ENCODE data around the gene TMEM240.

The TMEM240 gene

GRCh38 chr1:1540090-1540817 lies at the start of gene TMEM240:
Gene TMEM240 (minus strand): TSS chr1:1540624. CDS start chr1:1540346, 278 bp downstream.
- DNase-seq (ENCODE audit: low spot score), result no peak

DNA sequence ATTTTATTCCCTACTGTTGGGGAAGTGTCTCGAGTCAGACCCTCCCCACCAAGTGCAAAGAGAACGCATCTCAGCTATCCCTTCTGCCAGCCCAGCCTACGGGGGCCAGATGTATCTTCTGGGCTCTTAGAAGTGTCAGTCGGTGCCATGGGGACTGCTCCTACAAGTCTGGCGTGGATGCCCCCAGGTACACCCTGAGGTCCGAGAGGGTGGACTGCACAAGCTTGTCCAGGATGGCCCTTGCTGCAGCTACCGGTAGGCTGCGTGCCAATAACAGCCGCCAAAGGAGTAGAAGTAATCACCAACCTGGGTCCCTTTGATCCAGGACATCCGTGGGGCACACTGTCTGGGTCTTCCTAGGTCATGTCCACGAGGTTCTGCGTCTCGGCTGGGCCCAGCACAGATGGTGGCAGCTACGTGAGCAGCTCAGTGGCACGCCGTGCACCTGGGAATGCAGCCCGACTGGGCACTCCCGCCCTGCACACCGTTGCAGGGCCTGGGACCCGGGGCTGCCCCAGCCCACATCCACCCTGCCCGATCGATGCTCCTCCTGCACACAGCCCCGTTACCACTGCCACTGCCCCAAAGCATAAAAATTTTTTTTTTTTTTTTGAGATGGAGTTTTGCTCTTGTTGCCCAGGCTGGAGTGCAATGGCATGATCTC lies 43.1 kb upstream of the TMEM240 start:
- DNase-seq (ENCODE audit: low spot score), result no peak

GRCh38 chr1:1582585-1583346 lies 42.3 kb upstream of the TMEM240 start:
- DNase-seq (ENCODE audit: low spot score), result no peak

GRCh38 chr1:1578371-1578940 lies 38.0 kb upstream of the TMEM240 start:
- DNase-seq (ENCODE audit: low spot score), result no peak

DNA sequence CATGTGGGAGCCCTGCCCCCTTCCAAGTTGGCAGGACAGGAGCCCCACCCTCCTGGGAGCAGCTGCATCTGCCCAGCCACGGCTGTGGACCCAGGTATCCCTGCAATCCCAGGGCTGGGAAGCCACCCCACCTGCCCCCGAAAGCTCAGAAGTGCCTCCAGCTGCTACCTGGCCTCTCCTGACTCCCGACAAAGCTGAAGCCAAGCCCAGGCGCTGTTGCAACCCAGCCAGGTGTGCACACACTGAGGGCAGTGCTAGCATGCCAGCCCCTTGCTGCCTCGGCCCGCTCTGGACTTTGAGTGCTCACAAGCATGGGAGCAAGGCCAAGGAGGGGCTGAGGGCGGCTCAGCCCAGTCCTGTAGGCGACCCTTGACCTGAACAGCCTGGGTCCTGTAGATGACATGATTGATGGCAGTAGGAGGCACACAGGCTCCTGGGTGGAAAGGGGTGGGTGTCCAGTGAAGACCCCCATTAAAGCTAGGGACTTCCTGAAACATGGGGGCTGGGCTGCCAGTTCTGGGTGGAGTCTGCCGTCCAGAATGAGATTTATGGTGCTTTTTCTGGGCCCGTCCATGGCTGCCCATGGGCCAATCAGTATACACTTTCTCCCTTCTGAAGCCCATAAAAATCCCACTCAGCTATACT lies 37.1 kb upstream of the TMEM240 start:
- DNase-seq (ENCODE audit: low spot score), result no peak

GRCh38 chr1:1574721-1575537 lies 34.5 kb upstream of the TMEM240 start, which contains the start of gene SSU72:
Gene SSU72 (minus strand): TSS chr1:1574863. CDS start chr1:1574557, 306 bp downstream.
- DNase-seq (ENCODE audit: low spot score), result peak; percentile 90

DNA sequence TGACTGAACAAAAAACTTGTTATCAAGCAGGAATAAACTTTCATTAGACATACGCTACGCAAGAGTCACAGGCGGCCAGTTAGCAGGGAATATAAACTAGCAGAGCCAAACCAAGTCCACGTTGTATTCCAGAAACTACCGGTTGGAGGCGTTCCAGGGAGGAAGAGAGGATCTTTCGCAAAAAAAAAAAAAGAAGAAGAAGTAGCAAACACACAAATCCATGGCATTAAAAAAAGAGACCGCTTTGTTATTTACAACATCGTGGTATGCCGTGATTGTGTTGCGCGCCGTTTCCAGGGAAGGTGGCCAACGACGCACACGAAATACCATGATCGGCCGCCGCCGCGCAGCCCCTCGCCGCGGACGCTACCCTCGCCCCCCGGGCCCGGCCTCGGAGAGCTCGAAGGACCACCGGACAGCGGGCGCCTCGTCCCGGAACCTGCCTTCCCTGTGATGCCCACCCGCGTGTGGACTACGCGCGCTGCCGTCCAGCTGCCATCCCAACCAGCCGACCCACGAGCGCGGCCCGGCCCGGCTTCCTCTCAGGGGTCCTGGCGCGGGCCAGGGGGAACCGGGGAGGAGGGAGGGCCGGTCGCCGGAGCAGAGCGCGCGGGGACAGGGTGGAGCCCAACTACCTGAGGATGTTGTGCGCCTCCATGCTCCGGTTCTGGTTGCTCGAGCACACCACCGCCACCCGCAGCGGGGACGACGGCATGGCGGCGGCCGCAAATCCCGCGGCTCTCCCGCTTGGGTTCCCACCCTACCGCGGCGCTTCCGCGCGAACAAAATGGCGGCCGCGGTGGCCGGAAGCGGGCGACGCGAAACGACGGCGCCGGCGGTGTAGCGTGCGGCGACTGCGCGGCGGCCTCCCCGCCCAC lies 33.7 kb upstream of the TMEM240 start:
- DNase-seq (ENCODE audit: low spot score), result peak; percentile 67

DNA sequence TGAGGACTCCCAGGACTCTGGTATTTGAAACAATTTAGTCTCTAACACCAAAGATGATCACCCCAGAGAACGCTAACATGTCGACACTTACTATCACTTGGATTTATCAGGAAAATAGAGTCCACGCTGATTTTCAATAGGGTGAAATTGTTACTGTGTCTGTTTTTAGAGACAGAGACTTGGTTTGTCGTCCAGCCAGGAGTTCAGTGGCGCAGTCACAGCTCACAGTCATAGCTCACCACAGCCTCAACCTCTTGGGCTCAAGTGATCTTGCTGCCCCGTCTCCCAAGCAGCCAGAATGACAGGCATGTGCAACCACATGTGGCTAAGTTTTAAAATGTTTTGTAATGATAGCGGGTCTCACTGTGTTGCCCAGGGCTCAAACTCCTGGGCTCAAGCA lies 28.9 kb upstream of the TMEM240 start:
- DNase-seq (ENCODE audit: low spot score), result no peak

DNA sequence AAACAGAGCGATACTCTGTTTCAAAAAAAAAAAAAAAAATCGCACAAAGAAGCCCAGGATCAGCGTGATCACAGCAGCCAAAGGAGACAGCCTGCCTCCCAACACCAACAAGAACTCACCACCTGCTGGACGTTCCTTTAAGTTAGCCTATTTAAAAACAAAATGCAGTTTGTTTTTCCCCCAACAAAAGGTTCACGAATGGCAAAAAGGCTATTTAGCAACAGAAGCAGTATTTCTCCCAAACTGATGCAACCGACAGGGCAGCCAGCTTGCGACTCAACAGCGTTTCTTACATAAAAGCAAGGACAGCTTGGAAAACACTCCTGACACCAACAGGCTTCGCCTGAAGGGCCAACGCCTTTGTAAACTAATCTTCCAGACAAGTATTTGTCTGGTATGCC lies 27.5 kb upstream of the TMEM240 start:
- DNase-seq (ENCODE audit: low spot score), result no peak

GRCh38 chr1:1567152-1567875 lies 26.9 kb upstream of the TMEM240 start:
- no peak for DNase-seq (ENCODE audit: low spot score)

DNA sequence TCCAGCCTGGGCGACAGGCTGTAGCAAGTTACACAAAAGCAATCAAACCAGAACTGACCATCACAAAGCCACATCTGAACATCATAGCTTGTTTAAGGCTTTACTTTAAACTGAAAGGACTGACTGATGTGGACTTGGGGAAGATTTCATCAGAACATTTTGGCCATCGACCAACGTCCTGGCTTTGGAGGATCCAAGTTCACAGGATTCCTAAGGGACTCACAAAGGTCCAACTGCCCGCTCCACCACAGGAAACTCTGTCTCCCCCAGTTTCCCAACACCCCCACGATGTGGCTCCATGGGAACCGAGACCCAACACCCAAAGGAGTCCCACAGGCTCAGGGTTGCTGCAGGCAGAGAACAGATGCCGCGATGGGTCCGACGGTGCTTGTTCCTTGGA lies 24.9 kb upstream of the TMEM240 start:
- no peak for DNase-seq (ENCODE audit: low spot score)

DNA sequence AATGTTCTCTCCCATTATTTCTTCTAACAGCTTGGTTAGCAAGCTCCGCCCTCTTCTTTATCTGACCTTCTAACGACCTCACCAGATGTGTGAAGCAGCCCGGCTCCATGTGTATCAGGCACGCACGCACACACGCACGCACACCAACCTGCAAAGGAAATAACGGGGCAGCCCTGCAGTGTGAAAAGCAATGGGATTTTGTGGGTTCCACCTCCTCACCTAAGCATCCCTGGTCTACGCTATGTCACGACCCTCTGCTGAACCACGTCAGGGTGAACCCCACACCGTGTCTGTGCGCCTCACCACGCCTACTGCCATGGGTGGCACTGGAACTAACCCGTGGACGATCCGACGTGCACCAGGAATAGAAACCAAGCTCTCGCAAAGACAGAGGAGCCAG lies 23.8 kb upstream of the TMEM240 start:
- DNase-seq (ENCODE audit: low spot score), result no peak

DNA sequence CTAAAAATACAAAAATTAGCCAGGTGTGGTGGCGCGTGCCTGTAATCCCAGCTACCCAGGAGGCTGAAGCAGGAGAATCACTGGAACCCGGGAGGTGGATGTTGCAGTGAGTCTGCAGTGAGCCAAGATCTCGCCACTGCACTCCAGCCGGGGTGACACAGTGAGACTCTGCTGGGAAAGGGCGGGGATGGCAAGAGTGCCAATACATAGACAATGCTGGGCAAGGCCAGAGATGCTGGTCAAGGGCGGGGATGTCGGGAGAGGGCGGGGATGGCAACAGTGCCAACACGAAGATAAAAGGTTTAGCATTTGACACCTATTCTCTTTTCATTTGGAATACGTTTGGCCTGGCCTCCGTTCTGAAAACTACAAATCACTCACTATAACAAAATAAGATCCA lies 23.3 kb upstream of the TMEM240 start:
- DNase-seq (ENCODE audit: low spot score), result no peak

DNA sequence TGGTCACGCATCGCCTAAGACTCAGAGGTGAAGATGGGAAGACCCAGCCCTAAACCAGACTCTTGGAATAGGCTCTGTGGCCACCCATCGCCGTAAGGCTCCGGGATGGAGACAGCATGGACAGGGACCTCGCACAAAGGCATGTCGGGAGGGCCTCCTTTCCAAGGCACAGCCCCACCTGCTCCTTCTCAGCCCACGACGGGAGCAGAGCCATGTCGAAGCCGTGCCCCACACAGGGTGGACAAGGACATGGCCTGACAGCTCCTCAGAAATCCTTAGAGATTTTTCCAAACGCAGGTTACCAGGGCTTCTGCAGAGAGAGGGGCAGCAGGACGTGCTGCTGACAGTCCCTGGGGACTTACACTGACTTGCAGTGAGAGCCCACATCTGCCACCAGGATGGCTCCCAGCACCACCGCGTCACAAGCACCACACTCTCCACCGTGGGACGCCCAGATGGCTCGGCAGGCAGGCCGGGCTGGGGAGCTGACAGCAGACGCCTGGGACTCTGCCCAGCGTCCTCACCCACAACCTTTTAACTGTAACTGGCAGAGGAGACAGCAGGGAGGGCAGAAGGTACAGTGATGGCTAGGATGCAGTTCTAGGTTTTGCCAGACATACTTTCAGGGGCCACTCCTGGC lies 22.3 kb upstream of the TMEM240 start:
- DNase-seq (ENCODE audit: low spot score), result no peak

DNA sequence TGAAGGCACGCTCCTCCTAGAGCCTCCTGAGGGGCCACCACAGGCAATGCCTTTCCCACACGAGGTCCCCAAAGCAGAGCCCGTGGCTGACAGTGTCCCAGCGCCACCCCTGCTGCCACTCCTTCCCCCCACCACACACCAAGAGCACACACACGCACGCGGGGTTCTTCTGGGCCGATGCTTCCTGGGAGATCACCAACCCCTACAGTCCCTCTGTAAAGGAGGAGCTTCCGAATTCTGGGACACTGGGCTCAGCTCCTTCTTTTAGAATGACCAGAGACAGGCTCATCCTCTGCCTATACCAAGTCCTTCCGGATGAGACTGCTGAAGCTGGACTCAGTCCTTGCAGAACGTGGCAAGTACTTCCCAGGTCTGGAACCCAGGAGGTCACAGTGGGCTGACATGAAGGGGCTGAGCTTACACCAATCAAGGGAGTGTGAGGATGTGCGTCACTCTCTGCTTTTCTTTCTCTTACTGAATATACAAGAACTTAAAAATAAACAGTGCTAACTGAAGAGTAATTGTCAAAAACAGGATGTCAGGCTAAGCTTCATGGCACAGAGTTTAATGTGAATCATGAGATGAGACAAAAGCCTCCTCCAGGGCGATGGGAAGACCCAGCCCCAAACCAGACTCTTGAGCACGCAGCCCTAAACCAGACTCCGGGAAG lies 21.5 kb upstream of the TMEM240 start:
- no peak for DNase-seq (ENCODE audit: low spot score)

DNA sequence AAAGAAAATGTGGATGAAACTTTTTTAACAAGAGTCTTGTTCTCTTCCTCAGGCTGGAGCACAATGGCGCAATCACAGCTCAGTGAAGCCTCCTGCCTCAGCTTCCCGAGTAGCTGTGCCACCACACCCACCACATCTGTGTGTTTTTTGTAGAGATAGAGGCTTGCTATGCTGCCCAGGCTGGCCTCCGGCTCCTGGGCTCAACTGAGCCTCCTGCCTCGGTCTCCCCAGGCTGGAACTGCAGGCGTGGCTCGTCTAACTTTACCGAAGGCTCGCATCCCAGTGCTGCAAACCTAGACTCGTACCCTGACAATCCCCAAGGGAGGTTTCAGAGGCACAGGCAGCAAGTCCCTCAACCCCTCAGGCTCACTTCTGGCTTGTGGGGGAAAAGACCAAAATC lies 19.8 kb upstream of the TMEM240 start:
- no peak for DNase-seq (ENCODE audit: low spot score)

DNA sequence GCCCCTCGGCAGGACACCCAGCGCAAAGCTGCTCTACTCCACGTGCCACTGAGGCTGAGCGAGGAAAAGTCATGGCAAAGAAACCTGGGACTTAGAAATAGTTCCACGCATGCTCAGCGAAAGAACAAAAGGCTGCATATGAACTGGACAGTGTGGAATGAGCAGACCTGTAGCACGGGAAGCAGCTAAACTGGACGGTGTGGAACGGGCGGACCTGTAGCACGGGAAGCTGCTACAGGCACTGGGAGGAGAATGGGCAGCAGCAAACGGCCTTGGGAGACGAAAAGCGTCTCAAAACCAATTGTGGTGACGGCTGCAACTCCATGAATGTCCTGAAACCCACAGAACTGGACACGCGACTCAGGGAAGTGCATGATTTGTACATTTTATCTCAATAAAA lies 18.6 kb upstream of the TMEM240 start:
- no peak for DNase-seq (ENCODE audit: low spot score)

DNA sequence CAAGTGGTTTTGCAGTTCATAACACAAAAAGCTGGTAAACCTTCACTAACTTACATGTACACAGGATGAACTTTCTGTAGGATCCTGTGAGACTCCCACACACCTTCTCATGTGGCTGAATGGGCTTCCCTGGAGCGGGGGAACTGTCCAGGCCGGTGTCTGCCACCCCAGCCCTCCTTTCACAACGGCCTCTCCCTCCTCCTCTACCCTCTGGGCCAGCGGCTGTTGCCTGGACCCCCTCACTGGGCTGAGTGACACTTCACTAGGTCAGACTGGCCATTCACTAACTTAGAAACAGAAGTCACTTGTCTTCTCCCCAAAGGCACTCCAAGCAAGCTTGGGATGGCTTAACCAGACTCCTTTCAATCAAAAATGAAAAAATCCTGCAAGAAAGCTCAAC lies 18.2 kb upstream of the TMEM240 start:
- no peak for DNase-seq (ENCODE audit: low spot score)
